Measurements from ENCODE around the gene ZDHHC24.

ZDHHC24 gene

DNA sequence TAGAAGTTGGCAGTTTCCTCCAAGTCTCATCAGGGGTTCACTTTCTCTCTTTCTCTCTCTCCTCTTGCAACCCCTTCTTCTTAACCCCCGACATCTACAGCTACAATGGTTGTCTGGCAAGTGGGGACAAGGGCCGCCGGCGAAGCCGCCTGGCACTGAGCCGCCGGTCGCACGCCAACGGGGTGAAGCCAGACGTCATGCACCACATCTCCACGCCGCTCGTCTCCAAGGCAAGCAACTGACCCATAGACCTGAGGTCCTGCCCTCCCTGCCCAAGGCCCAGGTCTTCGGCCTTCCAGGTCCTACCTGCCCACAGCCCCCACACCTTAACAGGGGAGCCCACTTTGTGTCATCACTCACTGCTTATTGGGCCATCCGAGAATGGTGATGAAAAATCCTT, 74.7 kb downstream of the ZDHHC24 start:
- TF ChIP-seq CTCF (IDR thresholded peaks at IDR 0.05; ENCODE audit: borderline replicate concordance, insufficient read depth, low read depth, low read length): no peak

More for the DNA sequence above, 74.7 kb downstream of the ZDHHC24 start:
- no peak overlapping the region for H3K4me3 ChIP-seq (ENCODE audit: low read depth, low read length)

All from GM12875 (cell line).